Smooth muscle cell of the brain vasculature (primary cell): ENCODE measurements around the gene ATP6AP1.

ENCODE experiments used
- DNase-seq: peaks from one replicate; pipeline ENCODE4 v3.0.0-alpha.2; 2012; ENCODE audit warnings: low read depth, low spot score

The ATP6AP1 gene

GRCh38 chrX:154426916-154427770 is 1.3 kb upstream of the ATP6AP1 start:
- DNase-seq: no peak

GRCh38 chrX:154429711-154430110 is 1.2 kb downstream of the ATP6AP1 start:
- no peak for DNase-seq

GRCh38 chrX:154430479-154430878 is 2.0 kb downstream of the ATP6AP1 start:
- no peak for DNase-seq

- no peak for DNase-seq
Observed at GRCh38 chrX:154430916-154431315, 2.4 kb downstream of the ATP6AP1 start.

DNA sequence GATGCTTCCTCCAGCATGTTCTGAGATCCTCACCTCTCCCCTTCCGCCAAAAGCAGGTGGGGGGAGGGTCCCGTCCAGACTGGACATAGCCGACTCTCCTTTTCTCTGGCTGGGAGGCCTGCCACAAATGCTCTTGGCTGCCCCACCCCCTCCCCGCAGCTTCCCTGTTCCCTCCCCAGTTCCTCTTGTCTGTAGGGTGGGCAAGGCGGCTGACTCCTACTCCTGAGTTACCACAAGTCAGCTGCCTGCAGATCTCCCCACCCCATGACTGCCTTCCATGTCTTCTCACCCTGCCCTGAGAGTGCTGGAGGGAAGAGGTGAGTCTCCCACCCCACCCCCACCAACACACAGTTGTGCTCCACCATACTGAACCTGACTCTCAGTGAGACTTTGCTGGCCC is 2.9 kb downstream of the ATP6AP1 start:
- no peak for DNase-seq

- no peak for DNase-seq
Observed at GRCh38 chrX:154432210-154432609, 3.7 kb downstream of the ATP6AP1 start.

DNA sequence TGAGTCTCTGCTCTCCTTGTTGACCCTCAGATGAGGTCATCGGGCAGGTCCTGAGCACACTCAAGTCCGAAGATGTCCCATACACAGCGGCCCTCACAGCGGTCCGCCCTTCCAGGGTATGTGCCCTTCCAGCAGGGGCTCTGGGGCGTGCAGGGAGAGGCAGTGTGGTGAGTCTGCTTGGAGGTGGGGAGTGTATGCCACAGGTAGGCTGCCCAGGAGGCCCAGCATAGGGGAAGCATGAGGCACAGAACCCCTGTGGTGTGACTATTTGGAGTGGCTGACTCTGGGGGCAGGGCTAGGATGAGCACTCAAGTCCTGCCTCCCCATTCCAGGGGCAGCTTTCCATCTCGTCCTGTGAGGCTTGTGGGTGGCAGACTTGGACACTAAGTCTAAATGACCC is 5.1 kb downstream of the ATP6AP1 start:
- no peak for DNase-seq

GRCh38 chrX:154434394-154435168 is 6.1 kb downstream of the ATP6AP1 start:
- no peak for DNase-seq

GRCh38 chrX:154435171-154435733 is 6.8 kb downstream of the ATP6AP1 start:
- no peak for DNase-seq

DNA sequence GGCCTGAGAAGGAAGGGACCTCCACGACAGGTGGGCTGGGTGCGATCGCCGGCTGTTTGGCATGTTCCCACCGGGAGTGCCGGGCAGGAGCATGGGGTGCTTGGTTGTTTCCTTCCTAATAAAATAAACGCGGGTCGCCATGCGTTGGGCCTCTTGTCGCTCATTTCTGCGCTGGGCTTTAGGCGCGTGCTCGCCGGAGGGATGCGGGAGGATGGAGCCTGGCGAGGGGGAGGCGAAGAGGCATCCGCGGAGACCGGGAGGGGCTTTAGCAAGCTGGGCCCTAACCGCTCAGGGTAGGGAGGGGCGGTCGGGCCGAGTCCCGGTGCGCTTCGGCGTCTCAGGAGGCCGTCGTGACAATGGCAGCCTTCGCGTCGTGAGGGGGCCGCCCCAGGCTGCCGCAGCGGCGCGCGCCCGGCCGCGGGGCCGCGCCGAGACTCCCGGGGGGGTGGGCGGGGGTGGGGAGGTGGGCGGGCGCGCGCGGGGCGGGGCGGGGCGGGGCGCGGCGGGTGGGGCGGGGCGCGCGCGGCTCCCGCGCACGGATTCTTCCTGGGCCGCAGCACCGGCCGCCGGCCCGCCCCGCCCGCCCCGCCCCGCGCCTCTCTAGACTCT is 8.0 kb downstream of the ATP6AP1 start:
- DNase-seq: no peak

DNA sequence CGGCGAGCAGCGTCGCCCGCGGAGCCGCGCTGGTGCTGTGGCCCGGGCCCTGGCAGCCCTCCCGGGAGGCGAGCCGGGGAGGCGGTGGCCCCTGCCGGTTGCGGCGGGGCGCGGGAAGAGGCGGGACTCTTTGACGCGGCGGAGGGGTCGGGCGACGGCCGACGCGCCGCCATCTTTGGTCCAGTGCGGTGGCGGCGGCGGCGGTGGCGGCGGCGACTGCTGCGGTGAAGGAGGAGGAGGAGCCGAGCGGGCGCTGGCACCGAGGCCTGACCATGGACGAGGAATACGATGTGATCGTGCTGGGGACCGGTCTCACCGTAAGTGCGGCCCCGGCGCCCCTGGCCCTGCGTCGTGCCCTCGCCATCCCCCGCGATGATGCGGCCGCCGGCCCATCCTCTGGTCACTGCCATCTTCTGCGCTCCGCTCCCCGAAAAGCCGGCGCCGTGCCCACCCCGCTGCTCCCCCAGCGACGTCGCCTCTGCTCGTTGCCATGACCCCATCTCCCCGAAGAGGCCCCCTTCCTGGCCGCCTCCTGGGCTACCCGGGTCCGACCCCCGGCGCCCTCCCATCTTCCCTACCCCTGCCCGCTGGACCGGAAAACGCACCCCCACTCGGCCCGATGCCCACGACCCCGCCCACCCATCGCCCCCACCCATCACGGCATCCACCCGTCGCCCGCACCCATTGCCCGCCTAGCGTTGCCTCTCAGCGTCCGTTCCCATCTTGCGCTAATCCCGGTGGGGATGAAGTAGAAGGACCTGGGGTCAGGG is 8.7 kb downstream of the ATP6AP1 start, which contains the start of gene GDI1:
TSS of gene GDI1 (plus strand) at position 172 of the 770 bp plus-strand sequence. CDS start at position 273, 101 bp downstream.
- no peak for DNase-seq

- no peak for DNase-seq
Observed at GRCh38 chrX:154437971-154438893, 9.8 kb downstream of the ATP6AP1 start.

- no peak for DNase-seq
Observed at GRCh38 chrX:154439841-154440240, 11.4 kb downstream of the ATP6AP1 start.

DNA sequence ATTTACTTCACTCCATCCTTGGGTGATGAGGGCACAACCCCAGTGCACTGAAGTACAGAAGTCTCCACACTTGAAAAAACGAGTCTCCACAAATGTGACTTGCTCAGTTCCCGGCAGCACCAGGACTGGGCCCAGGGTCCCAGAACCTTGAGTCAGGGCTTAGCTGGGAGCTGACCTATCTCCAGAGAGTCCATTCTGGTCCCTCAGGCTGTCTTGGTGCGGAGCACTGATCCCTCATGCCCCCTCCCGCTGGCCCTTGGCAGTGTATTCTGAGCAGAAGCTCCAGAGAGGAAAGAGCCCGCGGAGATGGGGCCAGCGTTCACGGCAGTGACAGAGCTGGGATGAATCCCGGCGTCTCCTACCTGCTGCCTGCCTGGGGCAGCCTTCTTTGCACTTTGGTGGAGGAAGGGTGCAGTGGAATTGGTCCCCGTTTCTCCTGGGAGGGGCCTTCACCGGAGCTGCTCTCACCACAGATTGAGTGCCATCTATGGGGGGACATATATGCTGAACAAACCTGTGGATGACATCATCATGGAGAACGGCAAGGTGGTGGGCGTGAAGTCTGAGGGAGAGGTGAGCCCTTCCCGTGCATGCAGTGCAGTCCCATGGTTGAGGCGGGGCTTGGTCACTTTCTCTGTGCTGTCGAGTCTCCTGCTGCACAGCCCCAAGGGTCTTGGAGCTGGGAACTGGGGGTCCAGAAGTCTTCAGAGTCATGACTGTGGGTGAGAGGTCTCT is 12.3 kb downstream of the ATP6AP1 start:
- DNase-seq: no peak

DNA sequence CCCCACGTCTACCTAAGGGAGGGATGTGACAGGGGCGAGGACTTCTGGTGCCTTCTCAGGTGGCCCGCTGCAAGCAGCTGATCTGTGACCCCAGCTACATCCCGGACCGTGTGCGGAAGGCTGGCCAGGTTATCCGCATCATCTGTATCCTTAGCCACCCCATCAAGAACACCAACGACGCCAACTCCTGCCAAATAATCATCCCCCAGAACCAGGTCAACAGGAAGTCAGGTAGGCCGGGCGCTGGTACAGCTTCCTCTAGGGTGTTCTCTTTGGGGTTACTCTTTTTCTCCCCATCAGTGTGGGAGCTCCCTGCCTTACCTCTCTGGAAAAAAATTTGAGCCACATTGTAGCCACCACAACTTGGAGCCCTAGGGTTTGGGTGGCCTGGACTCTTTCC is 13.1 kb downstream of the ATP6AP1 start:
- DNase-seq: no peak

DNA sequence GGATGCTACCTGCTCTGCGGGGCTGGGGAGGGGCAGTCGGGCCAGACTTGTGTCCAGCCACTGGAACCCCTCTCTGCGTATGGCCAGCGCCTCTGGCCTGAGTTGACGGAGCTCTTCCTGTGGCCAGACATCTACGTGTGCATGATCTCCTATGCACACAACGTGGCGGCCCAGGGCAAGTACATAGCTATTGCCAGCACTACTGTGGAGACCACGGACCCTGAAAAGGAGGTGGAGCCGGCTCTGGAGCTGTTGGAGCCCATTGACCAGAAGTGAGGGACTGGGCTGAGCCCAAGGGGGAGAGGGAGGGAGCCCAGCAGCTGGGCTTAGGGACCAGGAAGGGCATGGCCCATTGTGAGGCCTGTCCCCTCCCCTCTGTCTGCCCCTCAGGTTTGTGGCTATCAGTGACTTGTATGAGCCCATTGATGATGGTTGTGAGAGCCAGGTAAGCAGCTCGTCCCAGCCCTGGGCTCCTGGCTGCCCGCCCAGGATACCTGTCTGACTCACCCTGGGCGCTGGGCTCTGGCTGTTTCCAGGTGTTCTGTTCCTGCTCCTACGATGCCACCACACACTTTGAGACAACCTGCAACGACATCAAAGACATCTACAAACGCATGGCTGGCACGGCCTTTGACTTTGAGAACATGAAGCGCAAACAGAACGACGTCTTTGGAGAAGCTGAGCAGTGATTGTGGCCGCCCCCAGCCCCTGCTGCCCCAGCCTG is 13.7 kb downstream of the ATP6AP1 start:
- no peak for DNase-seq

DNA sequence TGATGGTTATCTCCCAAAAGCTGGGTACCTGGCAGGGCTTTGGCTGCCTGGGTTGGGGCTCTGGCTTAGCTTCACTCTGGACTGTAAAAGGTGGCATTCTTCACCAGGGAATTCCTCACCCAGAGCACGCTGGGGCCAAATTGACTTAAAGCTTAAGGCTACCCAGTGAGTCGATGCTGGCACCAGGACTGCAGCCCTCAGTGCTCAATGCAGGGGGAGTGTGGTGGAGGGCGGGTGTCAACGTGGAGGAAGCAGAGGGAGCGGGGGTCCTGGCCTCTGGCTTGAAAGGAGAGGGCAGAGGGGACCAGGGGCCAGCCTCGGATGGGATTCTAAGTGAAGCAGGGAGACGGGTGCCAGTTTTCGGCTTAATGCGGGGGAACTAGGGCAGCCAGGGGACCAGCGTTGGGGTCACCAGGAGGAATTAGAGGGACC is 15.0 kb downstream of the ATP6AP1 start:
- DNase-seq: no peak

GRCh38 chrX:154443992-154444754 is 15.7 kb downstream of the ATP6AP1 start, which contains the start of gene FAM50A:
Gene FAM50A (plus strand): TSS chrX:154444141. CDS start chrX:154444236, 95 bp downstream.
- DNase-seq: no peak
